Measurements from ENCODE around the gene LTBR.

DNA sequence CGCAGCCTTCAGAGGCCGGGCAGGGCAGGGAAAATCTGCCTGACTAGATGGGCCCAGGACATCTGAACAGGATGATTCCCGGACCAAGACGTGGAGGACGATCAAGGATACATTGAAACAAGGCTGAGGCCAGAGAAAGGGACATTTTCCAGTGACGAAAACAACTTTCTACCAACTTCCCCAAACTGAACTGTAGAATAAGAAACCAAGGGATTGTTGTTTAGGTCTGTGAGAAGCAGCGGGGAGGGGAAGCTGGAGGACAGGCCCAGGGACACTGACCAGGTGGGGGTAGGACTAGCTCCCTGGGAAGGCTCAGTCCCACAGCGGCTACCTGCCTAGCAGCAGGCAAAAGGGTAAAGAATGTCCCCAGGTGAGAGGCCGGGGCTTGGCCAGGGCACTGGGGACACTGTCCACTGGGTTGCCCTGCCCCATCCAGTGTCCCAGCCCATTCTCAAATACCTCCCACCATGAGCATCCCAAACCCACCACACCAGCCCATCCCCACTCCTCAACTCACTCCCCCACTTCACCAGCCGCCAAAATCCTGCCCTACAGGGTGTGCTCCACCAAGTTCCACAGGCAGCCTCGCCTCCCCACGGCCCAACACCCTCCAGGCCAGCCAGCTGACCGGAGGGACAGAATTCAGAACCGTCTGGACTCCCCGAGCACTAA lies 43.1 kb upstream of the LTBR start:
- TF ChIP-seq GATA2 (IDR thresholded peaks at IDR 0.05; ENCODE audit: low read depth, low read length) = no peak
- TF ChIP-seq GATA3 (IDR thresholded peaks at IDR 0.05; ENCODE audit: low read depth, low read length) = no peak
